CD4-positive, alpha-beta T cell treated with Interleukin-10 for 1 hour (primary cell): ENCODE measurements around the gene ZNF394.
A peak's percentile ranks its signal among the peaks of the same experiment; 100 is the strongest.

Source experiments
- DNase-seq: peaks from one replicate; pipeline ENCODE4 v3.0.0-alpha.2; 2020

Gene ZNF394

GRCh38 chr7:99490878-99491277 is 9.2 kb downstream of the ZNF394 start:
- DNase-seq = no peak

DNA sequence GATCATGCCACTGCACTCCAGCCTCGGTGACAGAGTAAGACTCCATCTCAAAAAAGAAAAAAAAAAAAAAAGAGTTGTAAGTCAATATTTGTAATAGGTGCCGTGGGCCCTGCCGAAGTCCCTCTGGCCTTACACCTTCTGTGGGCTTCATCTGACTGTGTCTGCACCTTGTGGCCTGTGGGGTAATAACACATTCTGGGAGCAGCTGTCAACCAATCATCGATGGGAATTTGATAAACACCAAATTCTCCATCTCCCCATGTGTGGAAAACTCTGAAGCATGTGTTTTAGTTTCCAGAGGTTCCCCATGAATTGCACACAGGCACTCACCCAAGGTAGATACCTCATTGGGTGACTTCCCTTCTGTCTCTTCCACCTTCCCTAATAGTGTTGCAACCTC is 10.8 kb downstream of the ZNF394 start:
- no peak for DNase-seq

DNA sequence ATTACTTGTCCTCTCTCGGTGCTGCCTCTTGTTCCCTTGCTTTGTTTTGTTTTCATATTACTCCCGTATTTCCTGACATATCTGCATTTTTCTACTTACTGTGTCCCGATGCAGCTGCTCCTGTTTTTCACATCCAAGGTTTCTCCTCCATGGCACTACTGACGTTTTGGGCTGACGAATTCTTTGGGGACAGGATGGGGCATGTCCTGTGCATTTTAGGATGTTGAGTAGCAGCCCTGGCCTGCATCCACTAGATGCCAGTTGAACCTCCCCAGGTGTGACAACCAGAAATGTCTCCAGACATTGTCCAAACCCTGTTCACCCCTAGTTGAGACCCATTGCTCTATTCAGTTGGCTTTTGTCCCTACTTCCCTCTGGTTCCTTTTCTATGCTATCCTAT is 15.0 kb downstream of the ZNF394 start:
- DNase-seq = no peak

GRCh38 chr7:99478464-99479440 is 21.3 kb downstream of the ZNF394 start:
- DNase-seq = no peak

- no peak for DNase-seq
Observed at GRCh38 chr7:99476107-99476506, 24.0 kb downstream of the ZNF394 start.

GRCh38 chr7:99473315-99473596 is 26.8 kb downstream of the ZNF394 start:
- DNase-seq = peak; percentile 40

GRCh38 chr7:99472561-99473314 is 27.3 kb downstream of the ZNF394 start, which contains the start of gene ZNF789:
Gene ZNF789, plus strand, starts transcription at chr7:99472890. Its CDS starts 3,567 bp downstream, at chr7:99476457.
- DNase-seq = peak; percentile 98

DNA sequence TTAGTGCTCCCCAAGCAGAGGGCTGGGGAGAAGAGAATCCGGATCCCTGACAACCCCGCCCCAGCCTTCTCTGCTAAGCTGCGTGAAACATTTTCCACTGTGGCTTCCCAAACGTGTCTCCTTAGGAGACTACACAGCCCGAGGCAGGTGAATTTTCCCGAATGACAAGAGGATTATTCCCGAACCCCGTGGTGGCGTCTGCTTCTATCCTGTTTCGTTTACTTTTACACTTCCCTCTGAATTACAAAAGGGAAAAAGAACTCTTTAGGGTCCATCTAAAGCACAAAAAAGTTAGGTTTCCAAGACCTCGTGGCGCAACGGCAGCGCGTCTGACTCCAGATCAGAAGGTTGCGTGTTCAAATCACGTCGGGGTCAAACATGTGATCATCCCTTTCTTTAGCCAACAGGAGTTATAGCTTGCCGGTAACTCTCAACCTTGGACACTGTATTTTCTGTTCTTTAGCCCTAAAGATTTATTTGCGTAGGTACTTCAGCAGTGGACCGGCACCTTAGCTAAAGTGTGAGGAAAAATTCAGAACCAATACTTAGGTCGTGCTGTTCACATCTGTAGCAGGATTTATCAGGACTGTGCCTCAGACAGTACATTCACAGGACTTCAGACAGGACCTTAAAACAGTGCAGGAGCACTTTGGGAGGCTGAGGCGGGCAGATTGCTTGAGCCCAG is 30.6 kb downstream of the ZNF394 start:
- DNase-seq = no peak

DNA sequence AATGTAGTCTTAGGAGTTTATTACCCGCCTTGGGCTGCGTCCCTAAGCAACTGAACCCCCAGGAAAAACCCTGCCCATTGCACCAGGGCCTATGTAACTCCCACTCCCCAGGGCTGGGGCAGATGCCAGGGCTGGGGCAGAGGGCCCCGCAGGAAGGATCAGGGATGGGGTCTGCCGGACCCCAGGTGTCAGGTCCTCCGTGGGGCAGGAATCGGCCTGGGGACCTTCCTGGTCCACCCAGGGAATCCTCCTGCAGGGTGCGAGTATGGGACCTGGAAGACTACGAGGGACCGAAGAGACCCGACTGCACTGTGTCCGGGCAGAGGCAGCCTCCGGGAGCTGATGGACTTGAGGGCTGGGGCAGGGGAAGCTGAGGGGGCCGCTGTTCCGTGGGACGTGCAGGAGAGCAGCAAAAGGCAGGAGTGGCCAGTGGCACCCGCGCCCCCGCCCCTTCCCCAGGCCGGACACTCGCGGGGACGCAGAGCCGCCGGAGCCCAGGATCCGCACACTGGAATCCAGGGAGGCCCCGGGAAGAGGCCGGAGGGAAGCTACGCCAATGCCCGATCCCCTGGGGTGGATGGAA is 31.7 kb downstream of the ZNF394 start:
- no peak for DNase-seq

DNA sequence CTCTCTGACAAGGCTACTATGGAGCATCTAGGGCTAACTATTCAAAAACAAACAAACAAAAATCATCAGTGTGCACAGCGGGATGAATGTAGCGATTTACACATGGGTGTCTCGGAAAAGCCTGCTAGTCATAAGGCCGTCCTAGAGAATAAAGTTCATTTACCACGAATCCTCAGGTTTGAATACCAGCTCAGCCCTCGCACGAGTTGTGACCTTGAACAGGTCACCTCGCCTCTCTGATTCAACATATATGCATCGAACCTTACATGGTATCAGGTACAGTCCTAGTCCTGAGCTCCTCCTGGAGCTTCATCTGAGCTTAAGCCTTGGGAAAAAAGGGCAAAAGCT is 34.7 kb downstream of the ZNF394 start:
- no peak for DNase-seq

DNA sequence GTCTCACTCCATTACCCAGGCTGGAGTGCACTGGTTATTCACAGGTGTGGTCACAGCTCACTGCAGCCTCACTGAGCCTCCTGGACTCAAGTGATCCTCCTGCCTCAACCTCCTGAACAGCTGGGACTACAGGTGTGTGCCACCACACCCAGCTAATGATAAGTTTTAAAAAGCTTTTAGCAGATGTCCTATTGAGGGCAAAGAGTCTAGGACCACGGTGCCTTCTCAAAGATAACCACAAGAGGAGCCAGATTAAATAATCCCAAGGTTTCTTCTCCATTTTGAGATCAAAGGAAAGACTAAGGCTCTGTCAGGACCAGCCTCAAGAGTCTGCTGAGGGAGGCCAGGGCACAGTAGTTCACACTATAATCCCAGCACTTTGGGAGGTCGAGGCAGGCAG is 38.9 kb downstream of the ZNF394 start:
- no peak for DNase-seq

DNA sequence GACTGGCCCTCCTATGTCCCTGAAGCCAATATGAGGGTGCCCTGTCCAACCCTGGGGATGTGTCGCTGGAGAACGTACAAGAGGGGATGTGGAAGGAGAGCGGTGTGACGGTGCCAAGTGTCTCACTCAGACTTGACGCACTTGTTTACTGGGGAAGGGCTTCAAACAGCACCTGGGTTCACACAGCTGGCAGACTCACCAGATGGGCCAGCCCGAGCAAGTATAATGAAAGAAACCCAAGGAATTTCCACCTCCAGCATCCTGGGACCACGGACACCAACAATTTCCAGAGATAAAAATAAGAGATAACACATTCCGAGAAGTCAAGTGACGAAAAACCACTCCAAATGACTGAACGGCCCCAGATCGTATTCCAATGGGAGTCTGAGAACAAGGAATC is 39.4 kb downstream of the ZNF394 start:
- no peak for DNase-seq

DNA sequence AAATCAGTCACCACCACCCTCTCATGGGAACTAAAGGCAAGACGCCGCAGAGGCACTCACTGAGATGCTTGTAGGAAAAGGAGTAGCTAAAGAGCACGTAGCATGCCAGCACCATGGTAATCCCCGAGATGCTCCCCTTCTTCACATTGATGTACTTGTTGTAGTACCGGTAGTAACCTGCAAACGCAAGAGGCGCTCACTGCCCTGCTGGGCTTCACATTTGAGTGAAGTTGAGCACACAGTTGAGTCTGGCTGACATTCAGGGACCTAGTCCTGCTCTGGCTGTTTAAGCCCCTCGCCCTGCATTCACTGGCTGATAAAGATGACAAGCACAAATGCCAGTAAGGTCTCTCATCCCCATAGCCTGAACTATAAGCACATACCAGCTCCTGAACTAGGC is 41.0 kb downstream of the ZNF394 start:
- DNase-seq = peak; percentile 30

DNA sequence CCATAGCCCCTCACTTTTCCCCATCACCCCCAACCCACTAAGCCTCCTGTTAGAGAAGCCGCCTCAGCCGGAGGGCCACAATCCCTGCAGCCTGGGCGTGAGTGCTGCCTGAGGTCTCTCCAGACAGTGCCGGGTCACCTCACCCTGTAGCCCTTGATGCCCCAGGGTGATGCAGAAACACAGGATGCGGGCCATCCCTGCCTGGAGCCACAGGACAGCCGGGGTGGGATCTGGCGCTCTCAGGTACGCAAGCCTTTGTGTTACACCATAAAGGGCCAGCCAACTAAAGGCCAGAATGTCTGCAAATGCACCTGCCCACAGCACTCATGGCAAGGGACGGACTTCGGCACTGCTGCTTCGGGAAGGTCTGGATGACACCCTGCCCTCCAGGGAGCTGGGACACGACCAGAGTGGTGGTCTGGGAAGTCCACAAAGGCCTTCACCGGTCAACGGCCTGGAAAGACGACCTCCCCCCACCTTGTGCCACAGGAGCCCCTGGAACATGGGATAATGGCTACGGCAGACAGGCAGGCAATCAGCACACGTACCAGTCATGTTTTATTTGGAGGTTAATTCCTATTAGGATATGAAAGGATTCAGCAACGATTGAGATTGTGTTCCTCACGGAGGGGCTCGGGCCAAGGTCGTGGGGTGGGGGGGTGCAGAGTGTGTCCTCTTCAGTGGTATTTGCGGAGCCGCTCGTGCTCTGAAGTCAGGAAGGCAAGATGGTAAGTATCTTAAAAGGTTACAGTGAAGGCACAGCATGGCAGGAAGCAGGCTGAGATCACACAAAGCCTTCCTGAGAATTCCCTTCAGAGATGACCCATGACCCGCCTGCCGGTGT is 42.2 kb downstream of the ZNF394 start:
- DNase-seq = no peak

DNA sequence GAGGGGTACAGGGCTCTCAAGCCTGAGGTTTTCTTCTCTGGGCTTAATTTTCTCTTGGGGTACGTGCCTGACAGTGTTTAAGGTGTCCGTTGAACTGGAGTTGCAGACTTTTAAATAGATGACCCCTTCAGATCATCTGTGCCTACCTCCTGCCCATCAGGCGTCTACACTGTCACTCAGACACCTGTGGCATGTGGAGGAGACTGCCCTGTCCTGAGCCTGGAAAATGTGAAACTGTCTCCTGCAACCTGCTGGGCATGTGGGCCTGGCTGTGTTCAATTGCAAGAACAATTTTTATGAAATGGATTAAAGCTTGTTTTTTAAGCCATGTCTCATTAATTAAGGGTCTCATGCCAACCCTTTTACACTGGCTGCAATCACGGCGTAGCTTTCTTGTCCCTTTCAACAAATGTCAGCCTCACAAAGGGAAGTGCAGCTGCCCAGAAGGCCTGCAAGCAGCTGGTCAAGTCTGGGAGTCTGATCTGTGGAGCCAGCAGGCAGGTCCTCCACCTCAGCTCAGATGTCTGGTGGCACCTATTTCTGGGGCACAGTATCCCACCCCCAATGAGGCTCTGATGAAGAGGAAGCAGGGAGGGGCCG is 42.9 kb downstream of the ZNF394 start:
- DNase-seq = no peak

DNA sequence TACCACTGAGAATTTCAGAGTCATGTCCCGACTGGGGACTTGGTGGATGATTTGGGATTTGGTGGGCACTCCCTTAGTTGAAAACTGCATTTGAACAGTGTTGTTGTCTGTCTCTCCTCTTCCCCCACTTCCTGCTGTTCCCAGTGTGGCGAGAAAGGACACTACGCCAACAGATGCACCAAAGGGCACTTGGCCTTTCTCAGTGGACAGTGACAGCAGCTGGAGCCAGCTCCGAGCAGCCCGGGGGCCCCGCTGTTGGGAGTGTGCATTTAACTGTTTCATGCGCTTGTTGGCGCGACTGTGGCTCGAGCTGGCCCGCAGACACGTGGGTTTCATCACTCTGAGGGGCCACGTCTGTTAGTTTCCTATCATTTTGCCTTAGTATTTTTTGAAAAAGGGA is 43.8 kb downstream of the ZNF394 start:
- DNase-seq = no peak

DNA sequence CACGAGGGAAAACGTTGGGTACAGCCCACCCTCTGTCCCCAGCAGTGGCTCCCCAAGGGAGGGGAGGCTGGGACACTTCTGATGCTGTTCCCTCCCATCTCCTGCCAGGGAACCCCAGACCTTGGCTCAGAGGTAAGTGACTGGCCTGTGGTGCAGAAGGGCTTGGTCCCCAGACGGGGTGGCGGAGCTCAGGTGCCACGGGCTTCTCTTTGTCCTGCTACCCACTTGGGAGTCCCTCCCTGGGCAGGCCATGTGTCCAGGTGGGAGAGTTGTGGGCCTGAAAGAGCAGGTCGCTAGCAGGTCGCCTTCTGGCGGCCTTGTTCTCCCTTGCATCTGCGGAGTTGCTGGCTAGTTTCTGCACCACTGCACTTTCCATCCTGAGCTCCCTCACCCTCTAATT is 44.2 kb downstream of the ZNF394 start:
- DNase-seq = no peak

DNA sequence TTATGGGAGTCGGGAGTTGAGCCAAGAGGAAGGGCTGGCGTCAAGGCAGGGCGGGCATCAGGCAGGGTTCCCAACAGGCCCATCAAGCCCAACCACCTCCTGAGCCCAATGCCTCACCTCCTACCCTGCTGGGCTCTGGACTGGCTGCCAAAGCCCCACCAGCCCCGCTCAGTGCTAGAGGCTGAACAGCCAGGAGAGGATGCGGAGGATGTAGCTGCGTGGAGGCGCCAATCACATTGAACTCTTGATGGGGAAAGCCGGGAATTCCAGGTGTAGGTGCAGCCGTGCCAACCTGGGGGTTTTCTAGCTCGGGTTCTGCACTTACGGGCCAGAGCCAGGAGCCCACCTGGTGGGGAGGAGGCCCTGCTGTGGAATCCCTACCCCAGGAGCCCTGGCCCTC is 47.0 kb downstream of the ZNF394 start:
- DNase-seq = no peak

DNA sequence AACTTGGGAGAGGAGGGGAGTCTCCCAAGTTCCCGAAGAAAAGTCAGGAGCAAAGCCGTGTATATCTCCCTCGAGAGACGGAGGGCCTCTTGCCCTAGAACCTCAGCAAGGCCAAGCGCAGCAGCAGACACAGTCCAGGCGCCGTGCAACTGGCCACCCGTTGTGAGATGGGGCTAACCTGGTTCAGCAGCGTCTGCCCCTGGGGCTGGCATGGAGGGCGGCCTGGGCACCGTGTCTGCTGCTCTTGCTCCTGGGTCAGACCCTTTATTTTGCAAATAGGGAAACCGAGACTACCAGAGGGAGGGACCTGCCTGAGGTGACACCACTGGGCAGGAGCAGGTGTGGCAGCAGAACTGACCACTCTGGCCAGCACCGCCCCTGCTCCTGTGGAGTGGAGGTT is 47.5 kb downstream of the ZNF394 start:
- no peak for DNase-seq

DNA sequence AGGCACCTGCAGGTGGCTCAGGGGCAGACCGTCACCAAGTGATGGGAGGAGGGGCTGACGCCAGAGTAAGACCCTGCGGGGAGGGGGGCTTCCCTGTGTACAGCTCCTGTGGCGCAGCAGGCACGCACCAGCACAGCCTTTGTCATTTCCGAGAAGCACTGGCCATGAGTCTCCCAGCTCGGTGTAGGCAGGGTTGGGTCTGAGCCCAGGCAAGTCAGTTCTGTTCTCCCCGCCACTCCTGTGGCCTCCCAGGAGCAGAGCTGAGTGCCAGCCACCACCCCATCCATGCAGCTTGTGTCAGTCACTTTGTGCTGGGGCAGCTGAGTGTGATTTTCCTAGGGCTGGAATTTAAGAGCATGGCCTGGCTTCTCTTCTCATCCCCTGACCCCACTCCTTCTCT is 48.1 kb downstream of the ZNF394 start:
- DNase-seq = no peak

GRCh38 chr7:99449326-99449725 is 50.8 kb downstream of the ZNF394 start:
- no peak for DNase-seq

DNA sequence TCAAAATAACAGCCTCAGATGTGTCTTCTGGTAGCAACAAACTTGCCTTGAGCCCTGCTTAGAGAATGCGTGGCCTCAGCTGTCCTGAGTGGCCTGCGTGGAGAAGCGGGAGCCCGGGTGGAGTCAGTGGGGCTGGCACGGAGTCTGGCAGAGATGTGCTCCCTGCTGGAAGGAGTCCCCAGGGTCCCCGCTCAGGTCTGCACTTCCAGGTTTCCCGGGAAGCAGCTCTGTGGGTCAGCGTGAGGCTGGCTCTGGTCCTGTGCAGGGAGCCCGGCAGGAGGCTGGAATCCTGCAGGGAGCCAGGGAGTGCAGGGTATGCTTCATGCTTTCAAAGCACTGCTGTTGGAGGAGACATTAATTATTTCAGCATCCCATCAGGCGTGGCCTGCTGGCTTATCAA is 51.2 kb downstream of the ZNF394 start:
- DNase-seq = no peak
